PFSK-1 (cell line): ENCODE data around the gene PROZ.

Experiments
- FOXP2 ChIP-seq: optimal IDR thresholded peaks from 2 replicates; pipeline ENCODE3; 2011; ENCODE audit warnings: borderline replicate concordance, control low read depth, inconsistent platforms; ENCODE audit not compliant: insufficient read depth; ENCODE audit errors: extremely low read length, extremely low read depth
- POLR2AphosphoS5 ChIP-seq: IDR thresholded peaks from 2 replicates; pipeline ENCODE4 v1.6.1; 2012; ENCODE audit warnings: low read depth, mild to moderate bottlenecking, control low read depth, low read length, moderate library complexity
- REST ChIP-seq, 2 experiments: IDR thresholded peaks; 2 replicates each; pipeline versions ENCODE4 v1.6.1 to v1.8.0; 2011 to 2012; ENCODE audit warnings: low read depth in 2 of 2, low read length in 2 of 2, control low read depth in 1 of 2, inconsistent platforms in 1 of 2, mild to moderate bottlenecking in 1 of 2, moderate library complexity in 1 of 2; ENCODE audit not compliant: insufficient read depth in 1 of 2
- SIN3A ChIP-seq: IDR thresholded peaks from 2 replicates; pipeline ENCODE4 v1.6.1; 2012; ENCODE audit warnings: mild to moderate bottlenecking, low read length, moderate library complexity, borderline replicate concordance; ENCODE audit not compliant: insufficient read depth
- TAF1 ChIP-seq: IDR thresholded peaks from 2 replicates; pipeline ENCODE4 v1.6.1; 2012; ENCODE audit warnings: low read length, control low read depth, borderline replicate concordance; ENCODE audit not compliant: insufficient read depth

Gene PROZ

GRCh38 chr13:113196970-113197737 is 38.7 kb downstream of the PROZ start:
- no peak for TF ChIP-seq REST (IDR thresholded peaks at IDR 0.05; ENCODE audit: insufficient read depth in 1 of 2, low read depth in 2 of 2, low read length in 2 of 2)
- no peak for TF ChIP-seq POLR2AphosphoS5
- no peak for TF ChIP-seq TAF1
- TF ChIP-seq SIN3A = no peak
- TF ChIP-seq FOXP2 = no peak

- TF ChIP-seq REST (IDR thresholded peaks at IDR 0.05; ENCODE audit: insufficient read depth in 1 of 2, low read depth in 2 of 2, low read length in 2 of 2) (no peak), SIN3A (no peak), FOXP2 (no peak), TAF1 (no peak), POLR2AphosphoS5 (no peak)
Measured at GRCh38 chr13:113201815-113202214, 43.4 kb downstream of the PROZ start.

GRCh38 chr13:113202912-113203311 is 44.5 kb downstream of the PROZ start:
- no peak for TF ChIP-seq SIN3A
- TF ChIP-seq REST (IDR thresholded peaks at IDR 0.05; ENCODE audit: insufficient read depth in 1 of 2, low read depth in 2 of 2, low read length in 2 of 2) = no peak
- TF ChIP-seq POLR2AphosphoS5 = no peak
- no peak for TF ChIP-seq FOXP2
- TF ChIP-seq TAF1 = no peak

- TF ChIP-seq SIN3A (no peak), FOXP2 (no peak), POLR2AphosphoS5 (no peak), TAF1 (no peak), REST (IDR thresholded peaks at IDR 0.05; ENCODE audit: insufficient read depth in 1 of 2, low read depth in 2 of 2, low read length in 2 of 2) (no peak)
Measured at GRCh38 chr13:113203507-113204377, 45.3 kb downstream of the PROZ start.
